Type B pancreatic cell (in vitro differentiated cells): ENCODE data around the gene CYTH1. TPM values are rescaled to one million over a fixed set of nuclear protein-coding genes. Genes with fewer than 3 reads are reported as not detected.
A peak's percentile ranks its signal among the peaks of the same experiment; 100 is the strongest.

ENCODE experiments used
- DNase-seq: peaks from one replicate; pipeline ENCODE4 v3.0.0; 2021; ENCODE audit warnings: mixed read lengths; ENCODE audit not compliant: unreplicated experiment; ENCODE audit errors: extremely low spot score
- H3K27ac Mint-ChIP-seq: 2 replicates; pipeline ENCODE4 v1.8.0; 2021; ENCODE audit warnings: mild to moderate bottlenecking, mixed read lengths
- H3K27me3 Mint-ChIP-seq: 2 replicates; pipeline ENCODE4 v1.8.0; 2021; ENCODE audit warnings: mixed read lengths
- H3K36me3 Mint-ChIP-seq: 2 replicates; pipeline ENCODE4 v1.8.0; 2021; ENCODE audit warnings: mixed read lengths
- H3K4me1 Mint-ChIP-seq: one replicate; pipeline ENCODE4 v1.8.0; 2021; ENCODE audit warnings: mixed read lengths; ENCODE audit not compliant: unreplicated experiment
- H3K4me3 Mint-ChIP-seq: 2 replicates; pipeline ENCODE4 v1.8.0; 2021; ENCODE audit warnings: mild to moderate bottlenecking, mixed read lengths
- H3K9me3 Mint-ChIP-seq: 2 replicates; pipeline ENCODE4 v1.8.0; 2021; ENCODE audit warnings: mixed read lengths
- CTCF ChIP-seq: fragments of 200-600 bp; sonication (generic); conservative IDR thresholded peaks from 2 replicates; pipeline ENCODE4 v1.5.0; 2021; ENCODE audit warnings: antibody characterized with exemption, mild to moderate bottlenecking
- total RNA-seq: library from RNA; stranded (reverse); gene quantifications from 2 replicates; pipeline ENCODE4 v1.2.1, GENCODE V29; 2021; ENCODE audit warnings: low replicate concordance

The CYTH1 gene
- total RNA-seq, 1 donor from 2014 or later = 30.3 TPM

DNA sequence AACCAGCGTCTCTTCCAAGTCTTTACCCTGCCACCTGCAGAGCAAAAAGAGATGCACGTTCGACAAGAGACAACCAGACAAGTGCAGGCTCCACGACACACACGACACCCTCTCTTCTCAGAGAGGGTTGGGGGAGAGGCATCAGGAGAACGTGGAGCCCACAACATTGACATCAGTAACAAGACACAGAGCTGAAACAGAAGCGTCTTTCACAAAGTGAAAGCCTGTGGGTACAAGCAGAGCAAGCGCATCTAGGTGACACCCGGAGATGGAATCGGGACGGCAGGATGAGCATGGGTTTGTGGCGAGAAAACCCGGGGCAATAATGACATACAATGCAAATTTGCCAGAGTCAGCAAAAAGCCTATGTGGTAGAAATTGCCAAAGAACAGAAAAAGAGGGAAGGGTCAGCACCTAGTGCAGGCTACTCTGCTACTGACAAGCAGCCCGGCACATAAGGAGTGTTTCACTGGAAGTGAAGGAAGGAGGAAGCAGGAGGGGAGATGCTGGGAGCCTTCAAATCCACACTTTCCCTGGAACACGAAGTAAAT is 89.5 kb downstream of the CYTH1 start:
- DNase-seq = no peak
- peaks cover 45% of the 10 kb centered on the region for H3K36me3 Mint-ChIP-seq
- no peak for TF ChIP-seq CTCF
- peak overlapping the region; percentile 26 for H3K27ac Mint-ChIP-seq
- no peaks in the 10 kb centered on the region for H3K4me1 Mint-ChIP-seq
- peaks cover 5% of the 10 kb centered on the region for H3K9me3 Mint-ChIP-seq
- H3K27me3 Mint-ChIP-seq = no peaks in the 10 kb centered on the region
- H3K4me3 Mint-ChIP-seq = no peak overlapping the region

DNA sequence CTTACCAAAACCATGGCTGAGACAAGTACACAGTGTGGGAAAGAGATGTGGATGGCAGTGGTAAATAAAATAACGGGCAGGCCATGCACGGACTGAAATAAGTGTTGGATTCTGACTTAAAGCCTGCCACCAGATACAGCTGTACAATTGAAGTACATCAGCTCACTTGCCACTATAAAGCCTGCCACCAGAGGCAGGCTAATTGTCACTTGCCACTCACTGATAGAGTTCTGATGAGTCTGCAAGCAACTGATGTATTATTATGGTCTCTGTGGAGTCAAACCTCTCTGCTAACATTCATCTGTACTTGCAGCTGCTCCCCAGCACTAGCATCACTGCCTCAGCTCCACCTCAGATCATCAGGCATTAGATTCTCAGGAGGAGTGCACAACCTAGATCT is 93.0 kb downstream of the CYTH1 start:
- Mint-ChIP-seq H3K9me3 (peaks cover 5% of the 10 kb centered on the region), H3K27me3 (no peaks in the 10 kb centered on the region), H3K4me3 (no peak overlapping the region)

DNA sequence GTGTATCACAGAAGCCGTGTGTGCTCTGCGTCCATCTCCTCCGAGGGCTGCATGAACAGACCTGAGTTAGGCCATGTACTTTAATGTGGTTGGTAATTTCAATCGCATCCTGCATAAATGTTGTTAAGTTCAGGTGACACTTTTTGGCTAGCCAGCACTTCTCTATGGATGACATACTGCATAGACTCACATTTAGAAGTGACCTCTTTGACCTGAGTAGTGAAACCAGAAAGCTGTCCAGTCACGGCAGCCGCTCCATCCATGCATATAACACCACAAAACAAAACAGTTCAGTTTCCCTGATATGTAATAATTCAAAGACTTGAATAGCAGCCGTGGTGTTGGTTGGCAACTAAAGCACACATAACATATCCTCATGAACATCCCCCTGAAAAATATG is 94.1 kb downstream of the CYTH1 start:
- Mint-ChIP-seq H3K4me3 (no peak overlapping the region), H3K36me3 (peaks cover 33% of the 10 kb centered on the region), H3K27me3 (no peaks in the 10 kb centered on the region), H3K9me3 (peaks cover 5% of the 10 kb centered on the region), H3K27ac (no peak overlapping the region), H3K4me1 (no peaks in the 10 kb centered on the region)
- DNase-seq = no peak
- no peak for TF ChIP-seq CTCF

More for the DNA sequence above, 93.0 kb downstream of the CYTH1 start:
- no peak for DNase-seq
- Mint-ChIP-seq H3K36me3 (peaks cover 33% of the 10 kb centered on the region), H3K27ac (no peak overlapping the region), H3K4me1 (no peaks in the 10 kb centered on the region)
- TF ChIP-seq CTCF = no peak

DNA sequence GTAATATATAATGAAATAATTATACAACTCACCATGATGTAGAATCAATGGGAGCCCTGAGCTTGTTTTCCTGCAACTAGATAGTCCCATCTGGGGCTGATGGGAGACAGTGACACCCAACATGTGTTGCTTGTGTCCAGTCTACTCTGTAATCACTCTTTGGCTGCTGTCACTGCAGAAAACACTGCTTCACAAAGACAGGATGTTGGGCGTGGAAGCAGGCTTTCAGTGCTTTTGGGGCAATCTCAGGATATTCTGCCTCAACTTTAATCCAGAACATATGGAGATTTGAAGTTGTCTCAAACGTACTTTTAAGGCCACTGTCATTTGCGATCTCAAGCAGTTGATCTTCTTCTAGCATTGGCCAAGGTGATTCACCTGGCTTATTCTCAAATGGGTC is 94.9 kb downstream of the CYTH1 start:
- Mint-ChIP-seq H3K27ac (no peak overlapping the region), H3K9me3 (peaks cover 5% of the 10 kb centered on the region), H3K4me3 (no peak overlapping the region), H3K27me3 (no peaks in the 10 kb centered on the region), H3K36me3 (peaks cover 33% of the 10 kb centered on the region), H3K4me1 (no peaks in the 10 kb centered on the region)
- DNase-seq = no peak
- TF ChIP-seq CTCF = no peak

DNA sequence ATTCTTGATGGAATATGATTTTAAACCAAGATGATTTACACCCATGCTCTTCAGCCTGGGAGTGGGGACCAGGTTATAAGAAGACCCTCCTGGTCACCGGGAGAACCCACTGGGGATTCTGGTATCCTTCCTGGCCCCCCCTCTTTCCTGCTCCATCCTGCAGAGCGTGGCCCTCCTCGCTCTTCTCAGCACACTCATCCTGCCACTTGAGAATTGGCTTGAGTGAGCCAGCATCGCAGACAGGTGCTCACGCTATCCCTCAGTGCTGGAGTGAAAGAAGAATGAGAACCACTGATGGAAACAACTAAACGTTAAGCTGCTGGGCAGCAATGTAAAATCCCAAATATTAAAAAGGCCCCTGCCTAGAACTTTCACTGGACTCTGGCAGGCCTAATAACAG is 98.0 kb downstream of the CYTH1 start:
- no peak for TF ChIP-seq CTCF
- no peak for DNase-seq
- H3K9me3 Mint-ChIP-seq = no peaks in the 10 kb centered on the region
- H3K4me3 Mint-ChIP-seq = no peak overlapping the region
- peaks cover 28% of the 10 kb centered on the region for H3K36me3 Mint-ChIP-seq
- no peak overlapping the region for H3K27ac Mint-ChIP-seq
- H3K27me3 Mint-ChIP-seq = no peaks in the 10 kb centered on the region
- H3K4me1 Mint-ChIP-seq = peaks cover 10% of the 10 kb centered on the region
